Activated CD4-positive, alpha-beta T cell treated with anti-CD3 and anti-CD28 coated beads for 24 hours (primary cell): Measurements from ENCODE around the gene CCN2.

ENCODE experiments used
- DNase-seq, 2 donors: peaks; one replicate each; pipeline ENCODE4 v3.0.0-alpha.2; 2020; ENCODE audit warnings: low read depth in 2 of 2

Gene CCN2

GRCh38 chr6:131950767-131951575 is at the start of gene CCN2:
Gene CCN2, minus strand, starts transcription at chr6:131951372. Its CDS starts 200 bp downstream, at chr6:131951172.
- no peak for DNase-seq

- no peak for DNase-seq
Measured at GRCh38 chr6:132000296-132000695, 49.1 kb upstream of the CCN2 start.

- no peak for DNase-seq
Measured at GRCh38 chr6:131999545-132000146, 48.5 kb upstream of the CCN2 start.

- DNase-seq: no peak
Measured at GRCh38 chr6:131998255-131998982, 47.2 kb upstream of the CCN2 start.

- DNase-seq: no peak
Measured at GRCh38 chr6:131997429-131998153, 46.4 kb upstream of the CCN2 start.

- no peak for DNase-seq
Measured at GRCh38 chr6:131995917-131996316, 44.7 kb upstream of the CCN2 start.

GRCh38 chr6:131992557-131992956 is 41.4 kb upstream of the CCN2 start:
- DNase-seq: no peak

- no peak for DNase-seq
Measured at GRCh38 chr6:131989036-131989435, 37.9 kb upstream of the CCN2 start.

GRCh38 chr6:131982740-131983259 is 31.6 kb upstream of the CCN2 start:
- no peak for DNase-seq

GRCh38 chr6:131981624-131981978 is 30.4 kb upstream of the CCN2 start:
- no peak for DNase-seq

- no peak for DNase-seq
Measured at GRCh38 chr6:131980791-131981623, 29.8 kb upstream of the CCN2 start.

- DNase-seq: no peak
Measured at GRCh38 chr6:131980338-131980790, 29.2 kb upstream of the CCN2 start.

GRCh38 chr6:131979515-131980337 is 28.6 kb upstream of the CCN2 start:
- no peak for DNase-seq

- DNase-seq: no peak
Measured at GRCh38 chr6:131978522-131978921, 27.4 kb upstream of the CCN2 start.

- DNase-seq: no peak
Measured at GRCh38 chr6:131976545-131977061, 25.4 kb upstream of the CCN2 start.

GRCh38 chr6:131972741-131973140 is 21.6 kb upstream of the CCN2 start:
- no peak for DNase-seq

- no peak for DNase-seq
Measured at GRCh38 chr6:131970076-131970859, 19.1 kb upstream of the CCN2 start.

- no peak for DNase-seq
Measured at GRCh38 chr6:131968656-131969055, 17.5 kb upstream of the CCN2 start.

GRCh38 chr6:131967948-131968347 is 16.8 kb upstream of the CCN2 start:
- DNase-seq: no peak
